ENCODE data around the gene POC1B.

DNA sequence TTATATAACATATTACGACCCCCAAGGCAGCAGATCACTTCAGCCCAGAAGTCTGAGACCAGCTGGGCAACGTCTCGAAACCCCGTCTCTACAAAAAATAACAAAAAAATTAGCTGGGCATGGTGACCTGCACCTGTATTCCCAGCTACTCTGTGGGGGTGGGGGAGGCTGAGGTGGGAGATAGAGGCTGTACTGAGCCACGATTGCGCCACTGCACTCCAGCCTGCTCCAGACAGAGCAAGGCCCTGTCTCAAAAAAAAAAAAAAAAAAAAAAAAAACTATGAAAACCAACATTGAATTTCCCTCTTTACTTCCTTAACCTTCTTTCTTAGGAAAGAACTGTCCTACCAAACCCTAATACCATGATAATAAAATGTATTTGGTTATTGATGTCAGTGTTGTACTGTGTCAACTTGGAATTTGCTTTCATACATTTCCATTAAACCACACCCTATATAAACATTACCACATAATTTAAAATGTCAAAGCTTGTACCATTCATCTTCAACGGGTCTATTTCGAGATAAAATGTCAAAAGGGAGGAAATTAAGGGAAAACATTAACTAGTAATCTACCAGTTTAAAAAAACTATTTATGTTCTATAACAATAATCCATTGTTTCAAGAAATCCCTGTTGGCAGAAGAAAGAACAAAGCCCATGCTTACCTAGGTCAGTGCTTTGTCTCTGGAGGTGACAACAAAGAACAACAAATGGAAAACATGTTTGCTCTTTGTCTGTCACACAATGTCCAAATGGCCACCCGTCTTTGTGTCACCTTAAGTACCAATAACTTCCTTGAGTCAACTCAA is 18.6 kb downstream of the POC1B start:
- TF ChIP-seq POLR2A (IDR thresholded peaks at IDR 0.05): no peak
- TF ChIP-seq, protein P1, sequence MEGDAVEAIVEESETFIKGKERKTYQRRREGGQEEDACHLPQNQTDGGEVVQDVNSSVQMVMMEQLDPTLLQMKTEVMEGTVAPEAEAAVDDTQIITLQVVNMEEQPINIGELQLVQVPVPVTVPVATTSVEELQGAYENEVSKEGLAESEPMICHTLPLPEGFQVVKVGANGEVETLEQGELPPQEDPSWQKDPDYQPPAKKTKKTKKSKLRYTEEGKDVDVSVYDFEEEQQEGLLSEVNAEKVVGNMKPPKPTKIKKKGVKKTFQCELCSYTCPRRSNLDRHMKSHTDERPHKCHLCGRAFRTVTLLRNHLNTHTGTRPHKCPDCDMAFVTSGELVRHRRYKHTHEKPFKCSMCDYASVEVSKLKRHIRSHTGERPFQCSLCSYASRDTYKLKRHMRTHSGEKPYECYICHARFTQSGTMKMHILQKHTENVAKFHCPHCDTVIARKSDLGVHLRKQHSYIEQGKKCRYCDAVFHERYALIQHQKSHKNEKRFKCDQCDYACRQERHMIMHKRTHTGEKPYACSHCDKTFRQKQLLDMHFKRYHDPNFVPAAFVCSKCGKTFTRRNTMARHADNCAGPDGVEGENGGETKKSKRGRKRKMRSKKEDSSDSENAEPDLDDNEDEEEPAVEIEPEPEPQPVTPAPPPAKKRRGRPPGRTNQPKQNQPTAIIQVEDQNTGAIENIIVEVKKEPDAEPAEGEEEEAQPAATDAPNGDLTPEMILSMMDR (IDR thresholded peaks at IDR 0.05): no peak
